Kidney glomerular epithelial cell (primary cell): ENCODE data around the gene STAG1.
A peak's percentile ranks its signal among the peaks of the same experiment; 100 is the strongest.
"Not testable (repeated sequence)": the region's sequence is repeated elsewhere in the genome, so short reads cannot be mapped to it uniquely, and the experiment has no call there.

Experiments
- DNase-seq: peaks from one replicate; lab custom pipeline; 2025; lab: John Stamatoyannopoulos, UW

The STAG1 gene

DNA sequence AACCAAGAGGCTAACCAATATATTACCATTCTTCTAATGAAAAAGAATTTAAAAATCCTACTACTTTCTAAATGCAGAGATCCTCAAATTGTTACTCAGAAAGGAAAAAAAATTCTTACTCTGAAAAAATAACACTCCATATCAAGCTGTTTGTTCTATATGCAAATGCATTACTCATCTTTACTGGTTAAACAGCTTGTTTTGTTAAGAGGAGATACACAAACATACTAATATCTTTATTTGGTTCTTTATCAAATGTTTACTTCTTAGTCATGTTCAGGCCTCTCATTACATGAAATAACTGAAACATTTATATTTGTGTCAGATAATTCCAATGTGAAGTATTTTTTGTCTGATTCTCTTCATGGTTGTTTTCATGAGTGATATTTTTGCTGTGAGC is 355.3 kb downstream of the STAG1 start:
- DNase-seq = no peak

DNA sequence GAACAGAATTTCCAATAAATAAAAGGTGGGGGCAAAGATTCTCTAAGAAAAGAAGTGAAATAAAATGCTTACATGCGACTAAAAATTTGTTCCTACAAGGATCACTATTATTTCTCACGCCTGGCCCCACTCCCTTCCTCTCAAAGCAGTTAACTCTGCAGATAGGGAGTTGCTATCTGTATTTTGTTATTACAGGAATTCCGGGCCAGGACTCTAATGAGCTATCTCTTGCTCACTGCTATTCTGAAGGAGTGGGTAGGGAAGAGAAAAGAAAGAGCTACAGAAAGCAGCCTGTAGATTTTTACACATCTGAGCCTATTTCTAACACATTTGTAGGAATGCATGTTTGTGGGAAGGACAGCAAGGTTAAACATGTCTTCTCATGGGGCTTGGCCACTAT is 361.6 kb downstream of the STAG1 start:
- no peak for DNase-seq

DNA sequence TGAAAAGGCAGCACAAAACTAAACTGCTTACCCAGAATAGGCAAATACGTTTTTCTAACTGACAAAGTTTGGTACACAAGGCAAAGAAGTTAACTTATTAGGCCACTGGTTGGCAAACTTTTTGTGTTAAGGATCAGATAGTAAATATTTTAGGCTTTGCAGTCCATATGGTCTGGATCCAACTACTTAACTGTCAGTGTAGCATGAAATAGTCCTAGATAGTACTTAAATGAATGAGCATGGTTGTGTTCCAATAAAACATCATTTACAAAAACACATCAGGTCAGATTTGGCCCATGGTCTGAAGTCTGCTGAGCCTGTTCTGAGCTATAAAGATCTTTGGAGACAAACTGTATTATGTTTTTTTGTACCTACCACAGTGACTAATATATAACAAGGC is 365.1 kb downstream of the STAG1 start:
- DNase-seq = no peak

DNA sequence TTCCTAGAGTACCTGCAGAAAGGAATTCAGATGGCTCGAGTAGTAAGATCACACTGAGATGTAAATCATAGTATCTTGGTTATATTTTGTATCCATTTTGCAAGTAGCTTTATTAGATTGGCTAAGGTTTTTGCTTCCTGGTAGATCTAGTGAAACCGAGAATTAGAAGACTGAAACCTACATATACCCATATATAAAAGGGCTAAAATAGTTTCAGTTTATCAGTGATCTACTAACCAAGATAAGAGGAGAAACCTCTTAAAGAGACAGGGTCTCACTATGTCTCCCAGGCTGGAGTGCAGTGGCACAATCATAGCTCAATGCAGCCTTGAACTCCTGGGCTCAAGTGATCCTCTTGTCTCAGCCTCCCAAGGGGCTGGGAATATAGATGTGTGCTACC is 366.7 kb downstream of the STAG1 start:
- DNase-seq = no peak

DNA sequence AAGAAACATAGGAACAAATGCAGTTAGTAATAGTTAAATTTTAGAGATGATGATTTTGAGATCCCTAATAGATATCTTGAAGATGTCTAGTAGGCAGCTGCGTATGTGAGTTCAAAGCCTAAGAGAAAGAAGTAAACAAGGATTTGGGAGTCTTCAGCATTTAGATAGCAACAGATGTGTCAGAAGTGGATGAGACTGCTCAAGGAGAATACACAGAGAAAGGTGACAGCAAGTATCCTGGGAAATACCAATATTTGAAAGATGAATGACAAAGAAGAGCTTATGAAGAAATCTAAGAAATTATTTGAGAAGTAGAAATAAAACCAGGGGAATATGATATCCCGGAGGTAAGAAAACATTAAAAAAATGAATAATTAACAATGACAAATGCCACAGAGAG is 371.1 kb downstream of the STAG1 start:
- DNase-seq = no peak

DNA sequence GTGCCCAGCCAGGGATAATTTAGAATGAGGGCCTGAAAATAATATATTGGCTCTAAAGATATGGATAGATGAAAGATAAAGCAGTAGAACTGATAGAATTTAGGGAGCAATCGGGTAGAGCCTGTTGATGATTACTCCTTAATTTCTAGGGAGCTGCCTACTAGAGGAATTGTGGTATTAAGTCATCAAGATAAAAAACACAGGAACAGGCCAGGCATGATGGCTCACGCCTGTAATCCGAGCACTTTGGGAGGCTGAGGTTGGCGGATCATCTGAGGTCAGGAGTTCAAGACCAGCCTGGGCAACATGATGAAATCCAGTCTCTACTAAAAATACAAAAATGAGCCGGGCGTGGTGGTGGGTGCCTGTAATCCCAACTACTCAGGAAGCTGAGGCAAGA is 371.6 kb downstream of the STAG1 start:
- no peak for DNase-seq

DNA sequence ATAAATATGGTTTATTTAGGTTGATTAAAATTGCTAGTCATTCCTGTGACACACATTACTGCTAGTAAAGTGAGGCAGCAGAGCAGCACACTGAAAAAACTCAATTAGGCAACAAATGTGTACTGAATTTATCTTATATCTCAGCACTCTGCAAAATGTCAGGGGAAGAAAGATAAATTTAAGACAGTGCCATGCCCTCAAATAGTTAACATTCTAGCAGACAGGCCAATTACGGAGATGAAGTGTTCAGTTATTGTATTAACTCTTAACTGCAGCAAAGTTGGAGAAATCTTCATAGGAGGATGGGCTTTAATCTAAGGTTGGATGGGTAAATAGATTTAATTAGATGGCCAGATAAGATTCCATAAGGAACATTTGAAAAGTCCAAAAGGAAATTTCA is 374.2 kb downstream of the STAG1 start:
- no peak for DNase-seq

DNA sequence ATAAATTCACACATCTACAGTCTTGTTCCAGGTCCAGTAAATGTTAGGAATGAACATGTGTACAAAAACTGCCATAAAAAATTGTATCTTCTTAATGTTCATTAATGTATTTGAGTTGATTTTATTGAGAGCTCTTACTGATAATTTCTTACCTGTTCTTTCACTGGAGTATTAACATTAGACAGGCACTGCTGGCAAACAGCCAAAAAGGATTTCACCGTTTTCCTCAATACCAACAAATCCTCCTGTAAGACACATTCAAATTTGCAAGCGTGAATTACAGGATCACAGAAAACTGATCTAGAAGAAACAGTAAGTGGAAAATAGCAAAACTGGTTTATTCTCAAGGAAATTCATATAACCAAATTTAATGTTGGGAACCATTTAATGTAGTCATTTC is 374.7 kb downstream of the STAG1 start:
- DNase-seq = no peak

DNA sequence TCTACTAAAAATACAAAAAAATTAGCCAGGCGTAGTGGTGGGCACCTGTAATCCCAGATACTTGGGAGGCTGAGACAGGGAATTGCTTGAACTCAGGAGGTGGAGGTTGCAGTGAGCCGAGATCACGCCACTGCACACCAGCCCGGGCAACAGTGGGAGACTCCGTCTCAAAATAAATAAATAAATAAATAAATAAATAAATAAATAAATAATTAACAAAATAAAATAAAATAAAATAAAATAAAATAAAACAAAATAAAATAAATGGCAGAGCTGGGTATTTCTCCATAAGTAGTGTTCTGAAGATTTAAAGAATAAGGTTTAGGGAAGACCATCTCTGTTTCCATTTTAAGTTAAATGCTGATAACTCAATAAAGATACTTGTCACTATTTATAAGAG is 376.4 kb downstream of the STAG1 start:
- DNase-seq = not testable (repeated sequence)

DNA sequence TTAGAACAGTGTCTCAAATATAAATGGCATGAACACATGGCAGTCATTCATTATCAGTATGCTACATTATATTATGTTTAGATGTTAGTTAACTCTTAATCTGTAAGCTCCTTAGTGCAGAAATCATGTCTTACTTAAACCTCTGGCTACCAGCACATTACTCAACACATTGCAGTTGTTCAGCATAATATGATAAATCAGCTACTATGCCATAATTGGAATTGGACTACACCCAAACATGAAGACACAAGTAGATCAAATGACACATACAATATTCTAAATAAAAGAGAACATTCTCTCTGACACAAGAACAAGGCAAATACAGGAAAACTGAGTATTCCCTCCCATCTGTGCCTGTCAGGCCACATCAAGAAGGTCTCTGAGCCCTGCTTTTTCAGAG is 385.9 kb downstream of the STAG1 start:
- DNase-seq = no peak

DNA sequence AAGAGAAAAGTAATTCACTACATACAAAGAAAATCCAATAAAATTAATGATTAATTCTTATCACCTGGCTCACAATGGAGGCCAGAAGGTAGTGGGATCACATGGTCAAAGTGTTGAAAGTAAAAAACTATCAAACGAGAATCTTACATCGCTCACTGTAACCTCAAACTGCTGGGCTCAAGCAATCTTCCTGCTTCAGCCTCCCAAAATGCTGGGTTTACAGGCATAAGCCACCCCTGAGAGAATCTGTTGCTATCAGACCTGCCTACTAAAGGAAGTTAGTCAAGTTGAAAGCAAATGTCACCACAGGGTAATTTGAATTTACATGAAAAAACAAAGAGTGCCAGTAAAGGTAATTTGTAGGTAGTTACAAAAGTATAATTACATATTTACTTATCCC is 398.7 kb downstream of the STAG1 start:
- DNase-seq = no peak

DNA sequence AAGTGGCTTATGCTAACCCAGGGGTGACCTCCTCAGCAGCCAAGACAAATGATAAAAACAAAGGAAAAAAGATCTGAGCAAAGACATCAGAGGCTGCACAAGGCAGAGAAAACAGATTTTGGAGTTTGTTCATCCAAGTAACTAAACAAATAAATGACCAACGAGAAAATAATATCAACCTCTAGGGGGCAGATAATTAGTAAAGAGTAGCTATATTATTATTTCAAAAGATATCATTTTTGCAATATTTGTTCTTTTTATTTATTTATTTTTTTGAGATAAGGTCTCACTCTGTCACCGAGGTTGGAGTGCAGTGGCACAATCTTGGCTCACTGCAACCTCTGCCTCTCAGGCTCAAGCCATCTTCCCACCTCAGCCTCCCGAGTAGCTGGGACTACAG is 400.3 kb downstream of the STAG1 start:
- DNase-seq = no peak

DNA sequence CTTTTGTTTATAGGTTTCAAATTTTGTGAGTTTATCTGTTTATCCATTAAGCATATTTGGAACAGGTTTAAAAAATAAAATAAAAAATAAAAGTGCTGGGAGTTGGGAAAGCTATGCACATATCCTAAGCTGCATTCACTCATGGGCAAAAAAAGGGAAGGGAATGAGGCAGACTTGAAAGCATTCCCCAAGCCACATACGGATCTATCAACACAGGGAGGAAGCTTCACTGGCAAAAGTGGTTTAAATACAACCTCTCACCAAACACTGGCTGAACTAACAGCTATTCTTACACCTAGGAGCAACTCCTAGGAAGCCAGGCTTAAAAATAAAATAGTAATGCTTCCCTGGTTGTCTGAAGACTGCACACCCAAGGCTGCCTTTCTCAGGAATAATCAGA is 400.8 kb downstream of the STAG1 start:
- DNase-seq = no peak

DNA sequence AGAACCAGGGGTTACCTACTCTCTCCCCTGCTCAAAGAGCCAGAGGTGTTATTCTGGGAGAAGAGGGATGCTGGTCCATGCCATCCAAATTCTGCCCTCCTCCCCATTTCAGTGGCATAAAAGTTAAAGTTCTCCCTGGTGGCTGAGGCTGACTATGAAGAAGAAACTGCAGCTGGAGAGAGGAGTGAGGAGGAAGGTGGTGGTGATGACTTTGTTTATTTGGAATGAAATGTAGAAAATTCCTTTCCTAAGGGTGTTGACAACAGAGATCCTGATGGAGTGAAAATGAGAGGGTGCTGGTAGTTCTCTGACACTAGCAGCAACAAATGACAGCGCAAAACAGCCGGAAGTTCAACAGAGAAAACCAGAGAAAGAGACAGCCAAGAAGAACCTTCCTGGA is 401.6 kb downstream of the STAG1 start:
- no peak for DNase-seq

DNA sequence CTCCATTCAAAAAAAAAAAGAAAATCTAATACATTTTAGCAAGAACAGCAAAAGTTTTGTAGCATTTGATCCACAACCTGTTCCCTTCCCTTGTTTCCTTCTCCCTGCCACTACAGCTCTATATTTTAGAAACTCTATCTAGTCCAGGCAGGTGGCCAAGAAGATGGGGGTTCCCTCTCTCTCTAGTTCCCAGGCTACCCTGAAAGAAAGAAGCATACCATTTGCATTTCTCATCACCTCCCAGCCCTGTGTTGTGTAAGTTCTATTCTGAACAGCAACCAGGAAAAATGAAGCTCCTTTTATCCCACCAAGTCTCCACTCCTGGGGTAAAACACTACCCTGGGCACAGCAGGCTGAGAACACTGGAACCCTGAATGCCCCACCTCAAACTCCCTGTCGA is 402.0 kb downstream of the STAG1 start:
- peak; percentile 74 for DNase-seq

DNA sequence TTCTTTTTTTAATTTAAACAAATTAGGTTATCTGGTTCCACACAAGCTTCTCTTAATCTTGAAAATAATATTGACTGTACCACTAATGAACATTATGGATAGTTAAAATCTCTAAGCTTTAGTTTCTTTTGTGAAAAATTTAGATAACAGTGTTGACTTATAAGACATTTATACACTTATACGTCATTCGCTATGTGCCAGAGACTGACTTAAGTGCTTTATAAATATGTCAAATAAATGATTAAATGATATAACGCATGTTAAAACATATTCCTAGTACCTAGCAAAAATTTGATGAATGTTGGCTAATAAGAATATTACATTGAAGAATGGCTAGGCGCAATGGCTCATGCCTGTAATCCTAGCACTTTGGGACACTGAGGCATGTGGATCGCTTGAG is 405.7 kb downstream of the STAG1 start:
- no peak for DNase-seq

DNA sequence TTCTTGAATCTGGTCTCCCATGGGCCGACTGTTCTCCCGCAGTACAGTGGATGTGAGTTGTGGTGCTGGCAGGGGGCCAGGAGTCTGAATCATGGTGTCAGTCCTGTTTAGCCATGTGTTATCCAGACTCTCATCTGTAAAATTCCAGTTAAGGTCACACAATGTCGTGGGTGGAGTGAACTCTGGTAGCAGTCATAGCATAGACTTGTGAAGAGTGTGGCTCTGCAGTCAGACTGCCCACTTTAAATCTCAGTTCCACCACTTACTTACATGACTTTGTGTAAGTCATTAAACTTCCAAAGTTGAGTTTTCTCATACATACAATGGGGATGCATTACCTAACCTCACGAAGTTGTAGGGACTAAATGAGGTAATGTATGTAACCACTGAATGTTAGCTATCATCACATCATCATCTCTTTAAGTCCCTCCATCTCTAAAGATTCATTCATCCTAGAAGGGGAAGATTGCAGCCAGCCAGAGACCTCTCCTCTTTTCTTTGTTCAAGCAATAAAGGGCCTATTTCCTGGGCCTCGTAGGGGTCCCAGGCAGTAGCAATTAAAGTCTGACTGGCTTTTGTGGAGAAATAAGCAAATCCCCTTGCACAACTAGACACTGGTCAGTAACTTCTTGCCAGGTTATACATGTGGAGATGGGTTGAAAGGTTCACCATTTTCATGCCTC is 408.2 kb downstream of the STAG1 start:
- DNase-seq = peak; percentile 84

DNA sequence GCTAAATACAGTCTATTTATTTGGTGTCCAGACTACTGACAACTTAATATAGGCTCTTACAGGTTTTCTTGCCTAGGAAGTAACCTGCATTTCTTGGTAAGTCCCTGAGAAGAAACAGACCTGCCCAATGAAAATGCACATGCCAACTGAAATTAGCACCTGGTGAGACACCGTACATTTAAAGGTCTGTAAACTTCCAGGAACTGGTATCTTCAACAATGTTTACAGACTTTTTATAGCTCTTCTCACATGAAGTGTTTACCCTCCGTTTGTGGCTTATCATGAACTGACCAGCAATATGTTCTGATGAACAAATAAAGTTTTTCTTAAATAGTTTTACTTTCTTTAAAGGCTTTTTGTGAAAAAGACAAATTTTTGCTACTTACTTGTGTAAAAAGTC is 408.7 kb downstream of the STAG1 start:
- no peak for DNase-seq

DNA sequence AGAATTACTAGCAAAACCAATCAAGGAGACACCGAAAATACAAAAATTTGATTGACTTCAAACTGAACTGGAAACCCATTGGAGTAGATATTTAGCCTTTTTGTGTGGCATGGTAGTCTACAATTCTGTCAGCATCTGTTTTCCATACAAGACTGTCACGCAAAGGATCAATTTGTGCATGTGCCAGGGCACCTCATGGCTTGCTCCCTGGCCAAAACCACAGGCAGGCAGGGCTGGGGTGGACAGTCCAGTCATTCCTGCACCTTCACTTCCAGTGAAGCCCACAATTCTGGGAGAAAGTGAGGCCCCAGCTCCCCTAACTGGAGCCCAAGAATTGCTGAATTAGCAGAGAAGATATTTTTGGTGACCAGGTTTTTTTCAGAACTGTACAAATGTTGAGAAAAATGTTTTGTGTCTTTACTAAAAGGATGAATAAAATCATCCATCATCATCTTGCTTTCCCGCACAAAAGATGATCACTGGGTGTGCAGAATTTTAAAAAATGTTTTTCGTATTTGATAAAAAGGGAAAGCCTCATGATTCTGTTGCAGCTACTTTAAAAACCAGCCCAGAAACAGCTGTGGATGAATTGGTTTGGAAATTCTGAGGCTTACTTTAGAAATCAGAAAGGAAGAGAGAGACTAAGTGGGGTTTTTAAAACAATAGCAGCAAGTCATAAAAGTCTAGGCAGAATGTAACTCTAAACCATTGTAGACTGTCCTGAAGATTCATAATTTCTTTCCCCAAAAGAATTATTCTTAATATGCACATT is 415.7 kb downstream of the STAG1 start:
- DNase-seq = no peak

DNA sequence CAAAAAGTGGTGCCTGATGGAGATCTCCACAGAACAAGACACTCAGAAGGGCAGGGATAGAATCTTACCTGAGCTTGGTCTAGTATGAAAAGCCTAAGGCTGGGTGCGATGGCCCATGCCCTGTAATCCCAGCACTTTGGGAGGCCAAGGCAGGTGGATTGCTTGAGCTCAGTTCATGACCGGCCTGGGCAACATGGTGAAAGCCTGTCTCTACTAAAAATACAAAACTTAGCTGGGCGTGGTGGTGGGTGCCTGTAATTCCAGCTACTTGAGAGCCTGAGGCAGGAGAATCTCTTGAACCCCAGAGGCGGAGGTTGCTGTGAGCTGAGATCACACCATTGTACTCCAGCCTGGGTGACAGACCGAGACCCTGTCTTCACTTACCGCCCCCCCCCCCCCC is 417.5 kb downstream of the STAG1 start:
- not testable (repeated sequence) for DNase-seq

DNA sequence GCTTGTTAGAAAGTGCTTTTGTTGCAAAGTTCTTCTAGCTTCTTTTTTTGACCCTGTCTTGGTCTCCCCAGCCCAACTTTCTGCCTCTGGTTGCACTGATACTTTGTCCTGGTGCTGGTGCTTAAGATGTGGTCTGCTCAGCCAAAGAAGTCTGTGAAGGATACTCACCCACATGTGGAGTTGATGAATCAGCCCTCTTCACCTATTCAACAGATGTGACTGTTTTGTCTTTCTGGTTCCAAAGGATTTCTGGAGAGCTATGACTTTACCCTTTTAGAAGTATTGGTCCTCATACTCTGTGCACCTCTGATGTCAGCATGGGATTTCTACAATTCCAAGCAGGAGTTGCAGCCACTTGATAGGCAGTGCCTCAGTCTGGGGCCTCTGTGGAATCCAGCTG is 418.0 kb downstream of the STAG1 start:
- no peak for DNase-seq

DNA sequence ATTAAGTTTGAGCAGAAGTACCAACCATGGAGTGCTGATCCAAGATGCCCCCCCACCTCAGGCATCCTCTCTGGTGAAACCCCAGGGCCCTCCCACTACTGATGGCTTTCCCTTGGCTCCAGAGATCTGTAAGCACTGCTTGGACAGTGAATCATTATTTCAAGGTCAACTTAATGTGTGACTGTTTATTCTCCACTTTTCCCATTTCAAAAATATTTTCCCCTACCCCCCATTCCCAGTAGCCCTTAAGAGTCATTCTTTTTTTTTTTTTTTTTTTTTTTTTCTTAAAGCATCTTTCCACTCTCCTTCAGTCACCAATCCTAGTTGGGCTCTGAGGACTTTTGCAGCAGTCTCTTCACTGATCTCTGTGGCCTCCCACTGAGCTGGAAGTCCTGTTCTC is 419.4 kb downstream of the STAG1 start:
- peak; percentile 66 for DNase-seq

DNA sequence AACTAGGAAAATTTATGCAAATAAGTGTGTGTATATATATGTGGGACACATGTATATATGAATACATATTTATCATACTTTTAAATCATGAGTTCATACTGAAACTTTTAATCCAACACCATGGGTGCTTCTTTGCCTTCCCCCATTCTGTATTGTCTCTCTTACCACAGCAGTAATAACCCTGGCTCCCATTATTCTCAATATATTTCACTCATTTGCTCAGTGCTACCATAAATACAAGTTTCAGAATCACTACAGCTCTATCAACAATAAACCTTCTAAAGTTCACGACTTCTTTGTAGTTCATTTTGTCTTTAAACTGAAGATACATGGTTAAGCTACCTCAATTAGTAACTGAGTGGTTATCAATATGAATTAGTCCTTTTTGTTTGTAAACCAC is 419.9 kb downstream of the STAG1 start:
- no peak for DNase-seq

DNA sequence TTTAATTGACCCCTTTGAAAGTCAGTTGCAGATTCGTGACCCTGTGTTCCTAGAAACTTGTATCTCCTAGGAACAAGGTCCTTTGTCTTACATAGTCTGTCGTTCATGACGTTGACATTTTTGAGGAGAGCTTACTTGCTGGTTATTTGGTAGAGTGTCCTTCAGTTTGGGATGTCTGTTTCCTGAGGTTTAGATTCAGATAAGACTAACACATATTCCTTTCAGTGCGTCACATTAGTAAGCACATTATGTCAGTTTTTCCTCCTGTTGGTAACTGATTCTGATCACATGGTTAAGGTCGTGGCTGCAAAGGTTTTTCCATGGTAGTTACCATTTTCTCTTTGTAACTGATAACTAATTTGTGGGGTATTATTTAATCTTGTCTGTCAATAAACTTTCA is 421.3 kb downstream of the STAG1 start:
- DNase-seq = no peak
